Stimulated activated naive CD8-positive, alpha-beta T cell treated with anti-CD3 and anti-CD28 coated beads, Interleukin-15, amount 100 ng/mL, for 72 hours (primary cell): ENCODE data around the gene CCT2.
A peak's percentile ranks its signal among the peaks of the same experiment; 100 is the strongest.

Experiments
- ATAC-seq: fragments of 150-1000 bp; cut with Tn5 transposase; 2 replicates; pipeline ENCODE4 v1.10.0; 2021; ENCODE audit warnings: mild to moderate bottlenecking, moderate library complexity
- DNase-seq, 2 donors: peaks; one replicate each; pipeline ENCODE4 v3.0.0; 2021 to 2022
- H3K27ac Mint-ChIP-seq, 2 donors: one replicate each; pipeline ENCODE4 v1.8.0; 2022; ENCODE audit warnings: mild to moderate bottlenecking in 2 of 2, mixed read lengths in 2 of 2, moderate library complexity in 2 of 2
- H3K27me3 Mint-ChIP-seq: one replicate; pipeline ENCODE4 v1.8.0; 2022; ENCODE audit warnings: mixed read lengths
- H3K4me1 Mint-ChIP-seq: one replicate; pipeline ENCODE4 v1.8.0; 2022; ENCODE audit warnings: mild to moderate bottlenecking, mixed read lengths
- H3K4me3 Mint-ChIP-seq, 2 donors: one replicate each; pipeline ENCODE4 v1.8.0; 2022; ENCODE audit warnings: mild to moderate bottlenecking in 2 of 2, mixed read lengths in 2 of 2, moderate library complexity in 1 of 2
- H3K9me3 Mint-ChIP-seq, 2 donors: one replicate each; pipeline ENCODE4 v1.8.0; 2022; ENCODE audit warnings: mixed read lengths in 2 of 2

CCT2 gene

DNA sequence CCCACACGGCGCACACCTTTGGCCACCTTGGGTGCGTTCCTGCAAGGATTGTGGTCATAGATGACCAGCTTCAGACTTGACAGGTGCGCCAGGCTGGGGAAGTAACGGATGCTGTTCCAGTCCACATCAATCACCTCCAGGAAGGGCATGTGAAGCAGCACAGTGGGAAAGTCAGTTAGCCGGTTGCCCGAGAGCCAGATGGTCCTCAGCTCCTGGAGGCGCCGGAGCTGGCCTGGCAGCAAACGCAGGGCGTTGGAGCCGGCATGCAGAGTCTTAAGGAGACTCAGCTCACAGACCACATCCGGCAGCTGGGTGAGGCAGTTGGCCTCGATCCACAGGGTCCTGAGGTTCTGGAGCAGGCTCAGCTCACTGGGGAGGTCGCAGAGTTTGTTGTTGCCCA is 24.9 kb downstream of the CCT2 start:
- no peak for ATAC-seq
- no peak overlapping the region for H3K27ac Mint-ChIP-seq
- H3K4me1 Mint-ChIP-seq: no peaks in the 10 kb centered on the region

DNA sequence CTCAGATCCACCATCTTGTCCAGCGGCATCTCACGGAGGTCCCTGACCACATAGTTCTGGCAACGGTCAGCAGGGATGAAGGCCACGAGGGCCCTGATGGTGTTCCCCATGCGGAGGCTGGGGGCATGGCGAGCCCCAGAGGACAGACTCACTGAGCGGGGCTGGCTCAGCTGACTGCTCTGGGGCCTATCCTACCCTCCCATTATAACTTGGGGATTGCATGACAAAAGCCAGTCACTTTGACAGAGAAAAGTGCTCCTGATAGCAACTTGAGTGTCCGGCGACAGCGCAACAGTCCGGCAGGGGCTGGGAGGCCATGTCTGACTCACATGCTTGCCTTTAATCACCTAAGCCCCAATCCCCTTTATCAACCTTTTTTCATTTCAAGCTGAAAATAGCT is 25.5 kb downstream of the CCT2 start, which contains the start of gene LRRC10:
Gene LRRC10, minus strand, starts transcription at position 179 of the 400 bp plus-strand sequence. Its CDS starts 69 bp downstream, at position 110.
- H3K4me3 Mint-ChIP-seq: no peak within 1 kb of the TSS
- no peaks in the 10 kb centered on the region for H3K9me3 Mint-ChIP-seq
- ATAC-seq (no peak), DNase-seq (no peak)
- H3K27ac Mint-ChIP-seq: peak within 1 kb of the TSS in 1 of 2 donors; percentile 48
- H3K27me3 Mint-ChIP-seq: peaks cover 13% of the 10 kb centered on the region
- H3K4me1 Mint-ChIP-seq: no peaks in the 10 kb centered on the region

More for the DNA sequence above, 24.9 kb downstream of the CCT2 start:
- Mint-ChIP-seq H3K9me3 (no peaks in the 10 kb centered on the region), H3K27me3 (peaks cover 9% of the 10 kb centered on the region), H3K4me3 (no peak overlapping the region)
- no peak for DNase-seq

- no peak for ATAC-seq
- DNase-seq: no peak
- H3K9me3 Mint-ChIP-seq: no peaks in the 10 kb centered on the region
- H3K27ac Mint-ChIP-seq: no peak overlapping the region
- no peaks in the 10 kb centered on the region for H3K4me1 Mint-ChIP-seq
- H3K27me3 Mint-ChIP-seq: peaks cover 17% of the 10 kb centered on the region
- H3K4me3 Mint-ChIP-seq: no peak overlapping the region
Observed at GRCh38 chr12:69613351-69613750, 28.1 kb downstream of the CCT2 start.

DNA sequence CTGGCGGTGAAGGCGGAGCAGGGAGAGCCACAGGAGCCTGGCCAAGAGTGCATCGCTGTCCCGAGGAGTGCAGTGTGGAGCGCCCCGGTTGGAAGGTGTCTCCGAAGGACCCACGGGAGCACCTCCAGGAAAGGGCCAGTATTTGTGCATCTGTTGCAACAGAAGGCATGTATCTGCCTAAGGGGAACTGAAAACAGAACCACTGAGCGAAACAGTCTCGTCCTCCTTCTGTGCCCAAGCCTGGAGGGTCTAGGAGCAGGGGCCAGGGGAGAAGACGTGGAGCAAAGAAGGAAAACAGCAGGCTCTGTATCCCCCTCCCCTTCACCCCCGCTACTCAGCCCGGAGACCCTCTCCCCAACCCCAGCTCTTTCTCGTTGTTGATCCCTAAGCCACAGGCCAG is 30.8 kb downstream of the CCT2 start:
- no peak for ATAC-seq
- Mint-ChIP-seq H3K4me3 (no peak overlapping the region), H3K27me3 (peaks cover 8% of the 10 kb centered on the region), H3K9me3 (no peaks in the 10 kb centered on the region), H3K27ac (no peak overlapping the region), H3K4me1 (no peaks in the 10 kb centered on the region)
- no peak for DNase-seq

- H3K4me1 Mint-ChIP-seq: no peaks in the 10 kb centered on the region
- ATAC-seq: no peak
- peaks cover 23% of the 10 kb centered on the region for H3K27me3 Mint-ChIP-seq
- no peak for DNase-seq
- H3K9me3 Mint-ChIP-seq: no peaks in the 10 kb centered on the region
- no peak overlapping the region for H3K4me3 Mint-ChIP-seq
- no peak overlapping the region for H3K27ac Mint-ChIP-seq
Observed at GRCh38 chr12:69619050-69619449, 33.8 kb downstream of the CCT2 start.

DNA sequence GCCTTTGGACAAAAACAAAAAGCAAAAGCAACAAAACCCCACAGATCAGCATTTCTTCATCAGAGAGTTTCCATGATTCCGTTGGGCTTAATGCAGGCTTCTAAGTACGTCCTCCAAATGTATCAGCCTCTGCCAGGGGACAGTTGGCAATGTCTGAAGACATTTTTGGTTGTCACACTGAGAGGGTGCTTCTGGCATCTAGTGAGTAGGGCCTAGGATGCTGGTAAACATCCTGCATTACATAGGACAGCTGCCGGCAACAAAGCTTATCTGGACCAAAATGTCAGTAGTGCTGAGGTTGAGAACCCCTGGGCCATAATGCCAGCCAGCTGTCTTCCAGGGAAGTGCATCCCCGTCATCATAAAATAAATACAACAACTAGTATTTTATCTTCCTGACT is 34.8 kb downstream of the CCT2 start:
- H3K4me1 Mint-ChIP-seq: no peaks in the 10 kb centered on the region
- H3K27ac Mint-ChIP-seq: no peak overlapping the region

DNA sequence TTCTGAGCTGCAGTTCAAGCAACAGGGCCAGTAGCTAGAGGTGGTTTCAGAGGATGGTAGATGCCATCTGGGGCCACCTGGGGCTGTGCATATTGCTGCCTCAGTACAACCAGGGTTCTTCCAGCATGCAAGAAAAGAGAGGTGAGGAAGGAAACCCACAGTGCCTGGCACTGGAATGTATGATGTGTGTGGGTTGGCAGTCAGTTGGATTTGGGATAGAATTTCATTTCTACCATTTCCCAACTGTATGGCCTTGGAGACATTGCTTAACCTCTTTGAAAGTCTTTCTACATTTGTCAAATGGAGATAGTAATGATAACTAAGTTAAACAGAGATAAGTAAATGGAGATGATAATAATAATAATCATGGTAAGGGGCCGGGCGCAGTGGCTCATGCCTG is 35.7 kb downstream of the CCT2 start:
- H3K27ac Mint-ChIP-seq: no peak overlapping the region
- H3K4me1 Mint-ChIP-seq: no peaks in the 10 kb centered on the region
- no peaks in the 10 kb centered on the region for H3K9me3 Mint-ChIP-seq
- ATAC-seq (no peak), DNase-seq (no peak)
- peaks cover 17% of the 10 kb centered on the region for H3K27me3 Mint-ChIP-seq
- no peak overlapping the region for H3K4me3 Mint-ChIP-seq

More for the DNA sequence above, 34.8 kb downstream of the CCT2 start:
- Mint-ChIP-seq H3K9me3 (no peaks in the 10 kb centered on the region), H3K27me3 (peaks cover 23% of the 10 kb centered on the region), H3K4me3 (no peak overlapping the region)
- ATAC-seq: no peak
- DNase-seq: no peak

GRCh38 chr12:69621551-69621950 is 36.3 kb downstream of the CCT2 start:
- Mint-ChIP-seq H3K4me1 (no peaks in the 10 kb centered on the region), H3K4me3 (no peak overlapping the region), H3K27me3 (peaks cover 15% of the 10 kb centered on the region), H3K9me3 (no peaks in the 10 kb centered on the region), H3K27ac (no peak overlapping the region)
- DNase-seq (no peak), ATAC-seq (no peak)

GRCh38 chr12:69623970-69624369 is 38.7 kb downstream of the CCT2 start:
- ATAC-seq (no peak), DNase-seq (no peak)
- no peaks in the 10 kb centered on the region for H3K4me1 Mint-ChIP-seq
- no peak overlapping the region for H3K27ac Mint-ChIP-seq
- peaks cover 15% of the 10 kb centered on the region for H3K27me3 Mint-ChIP-seq
- H3K4me3 Mint-ChIP-seq: no peak overlapping the region
- no peaks in the 10 kb centered on the region for H3K9me3 Mint-ChIP-seq

GRCh38 chr12:69627501-69627900 is 42.2 kb downstream of the CCT2 start:
- DNase-seq (no peak), ATAC-seq (no peak)
- H3K4me3 Mint-ChIP-seq: no peak overlapping the region
- no peak overlapping the region for H3K27ac Mint-ChIP-seq
- no peaks in the 10 kb centered on the region for H3K4me1 Mint-ChIP-seq
- H3K9me3 Mint-ChIP-seq: no peaks in the 10 kb centered on the region
- peaks cover 2% of the 10 kb centered on the region for H3K27me3 Mint-ChIP-seq

GRCh38 chr12:69630191-69630590 is 44.9 kb downstream of the CCT2 start:
- no peaks in the 10 kb centered on the region for H3K9me3 Mint-ChIP-seq
- no peak for DNase-seq
- ATAC-seq: no peak
- H3K4me1 Mint-ChIP-seq: no peaks in the 10 kb centered on the region
- no peaks in the 10 kb centered on the region for H3K27me3 Mint-ChIP-seq
- no peak overlapping the region for H3K4me3 Mint-ChIP-seq
- H3K27ac Mint-ChIP-seq: no peak overlapping the region

DNA sequence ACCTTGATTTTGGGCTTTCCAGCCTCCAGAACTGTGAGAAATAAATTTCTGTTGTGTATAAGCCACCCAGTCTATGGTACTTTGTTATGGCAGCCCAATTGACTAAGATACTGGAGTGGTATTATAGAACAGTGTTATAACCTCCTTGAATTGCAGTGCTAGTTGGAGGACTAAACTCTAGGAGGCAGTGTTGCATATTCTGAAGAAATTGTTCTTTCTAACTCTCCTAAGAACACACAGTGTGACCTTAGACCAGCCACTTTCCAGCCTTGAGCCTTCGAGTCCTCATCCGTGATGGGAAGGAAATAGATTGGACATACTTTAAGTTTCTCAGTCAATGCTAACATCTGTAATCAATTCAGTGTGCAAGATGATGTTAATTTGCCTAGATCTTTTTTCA is 47.8 kb downstream of the CCT2 start:
- no peaks in the 10 kb centered on the region for H3K9me3 Mint-ChIP-seq
- H3K27ac Mint-ChIP-seq: no peak overlapping the region
- H3K27me3 Mint-ChIP-seq: no peaks in the 10 kb centered on the region
- ATAC-seq: no peak
- no peak overlapping the region for H3K4me3 Mint-ChIP-seq
- DNase-seq: no peak
- H3K4me1 Mint-ChIP-seq: no peaks in the 10 kb centered on the region

DNA sequence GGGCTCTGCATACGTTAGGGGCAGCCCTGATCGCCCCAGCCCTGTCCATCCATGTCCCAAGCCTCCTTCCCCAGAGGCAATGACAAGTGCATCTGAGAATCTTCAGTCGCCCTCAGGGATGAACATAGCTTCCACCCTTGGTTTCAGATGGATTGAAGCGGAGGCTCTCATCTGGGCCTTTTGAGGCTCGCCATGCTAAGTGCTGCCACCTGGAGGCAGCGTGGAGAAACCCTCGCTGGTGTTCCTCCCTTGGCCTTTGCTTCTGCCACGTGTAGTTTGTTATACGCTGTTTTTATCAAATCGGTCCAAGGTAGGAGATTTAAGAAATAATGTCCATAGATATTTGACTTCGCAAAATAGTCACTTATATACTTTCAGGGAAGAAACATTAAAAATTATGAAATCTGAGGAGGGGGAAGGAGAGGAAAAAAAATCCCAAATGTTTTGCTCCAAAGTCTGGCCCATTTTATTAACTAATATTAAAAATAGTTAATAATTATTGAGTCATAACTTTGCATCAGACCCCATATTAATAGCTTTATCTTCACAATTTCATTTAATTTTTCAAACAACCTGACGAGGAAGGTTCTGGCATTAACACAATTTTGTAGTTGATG is 54.2 kb downstream of the CCT2 start:
- ATAC-seq: peak; percentile 83
- H3K9me3 Mint-ChIP-seq: no peaks in the 10 kb centered on the region

GRCh38 chr12:69641546-69641945 is 56.3 kb downstream of the CCT2 start:
- DNase-seq (no peak), ATAC-seq (no peak)
- Mint-ChIP-seq H3K4me3 (no peak overlapping the region), H3K9me3 (no peaks in the 10 kb centered on the region), H3K27ac (no peak overlapping the region), H3K4me1 (peaks cover 5% of the 10 kb centered on the region), H3K27me3 (no peaks in the 10 kb centered on the region)

More for the DNA sequence above, 54.2 kb downstream of the CCT2 start:
- Mint-ChIP-seq H3K27ac (no peak overlapping the region), H3K4me1 (peaks cover 5% of the 10 kb centered on the region), H3K4me3 (no peak overlapping the region), H3K27me3 (no peaks in the 10 kb centered on the region)
- peak; percentile 52 to 66 for DNase-seq

DNA sequence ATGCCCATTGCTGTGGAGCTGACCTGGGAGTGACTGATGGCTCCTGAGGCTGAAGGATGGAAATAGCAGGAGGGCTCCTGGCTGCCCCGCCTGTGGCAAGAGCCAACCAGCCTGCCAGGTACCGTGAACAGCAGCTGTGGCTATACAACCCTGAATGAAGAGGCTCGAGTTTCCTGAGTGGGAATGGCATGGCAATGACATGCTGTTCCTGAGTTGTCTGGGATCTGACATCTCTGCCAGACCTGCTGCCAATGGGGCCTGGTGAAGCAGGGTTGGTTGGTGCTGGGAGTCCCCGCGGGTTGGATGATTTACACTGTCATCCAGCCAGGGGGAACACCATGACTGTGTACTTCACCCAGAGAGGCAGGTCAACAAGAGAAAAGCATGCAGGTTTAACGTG is 57.3 kb downstream of the CCT2 start:
- DNase-seq: no peak
- Mint-ChIP-seq H3K27me3 (peaks cover 5% of the 10 kb centered on the region), H3K4me1 (peaks cover 5% of the 10 kb centered on the region), H3K27ac (peak overlapping the region in 1 of 2 donors; percentile 79), H3K9me3 (no peaks in the 10 kb centered on the region), H3K4me3 (no peak overlapping the region)
- no peak for ATAC-seq

GRCh38 chr12:69644511-69644910 is 59.3 kb downstream of the CCT2 start:
- Mint-ChIP-seq H3K4me1 (peaks cover 2% of the 10 kb centered on the region), H3K27me3 (peaks cover 18% of the 10 kb centered on the region), H3K9me3 (no peaks in the 10 kb centered on the region), H3K4me3 (no peak overlapping the region), H3K27ac (no peak overlapping the region)
- DNase-seq (no peak), ATAC-seq (no peak)

DNA sequence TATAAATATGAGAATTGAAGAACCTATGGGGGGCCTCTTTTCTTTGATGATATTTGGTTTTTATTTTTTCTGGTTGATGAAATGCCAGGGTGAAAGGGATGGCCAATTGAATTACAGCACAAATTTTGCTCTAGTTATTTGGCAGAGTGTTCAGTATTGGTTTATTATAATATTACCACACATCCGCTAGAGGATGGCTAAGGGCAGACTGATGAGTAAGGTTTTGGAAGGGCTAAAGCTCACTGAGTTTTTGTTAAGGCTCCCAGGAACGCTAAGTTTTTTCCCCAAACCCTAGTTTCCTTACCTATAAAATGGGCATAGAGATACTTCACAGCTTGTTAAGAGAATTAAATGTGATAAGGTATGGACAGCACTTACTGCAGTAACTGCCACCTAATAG is 59.8 kb downstream of the CCT2 start:
- Mint-ChIP-seq H3K27ac (no peak overlapping the region), H3K27me3 (peaks cover 22% of the 10 kb centered on the region), H3K9me3 (no peaks in the 10 kb centered on the region), H3K4me3 (no peak overlapping the region), H3K4me1 (no peaks in the 10 kb centered on the region)
- no peak for ATAC-seq
- no peak for DNase-seq
